CD4-positive, alpha-beta memory T cell (primary cell): ENCODE data around the gene SH3PXD2B. TPM values are rescaled to one million over a fixed set of nuclear protein-coding genes. Genes with fewer than 3 reads are reported as not detected.

Source experiments
- CTCF ChIA-PET: fragments of 350-600 bp; sonication (Branson Sonifier 250); formaldehyde crosslinking; loops from one replicate; lab custom pipeline; 2021; ENCODE audit warnings: inconsistent platforms; ENCODE audit not compliant: partially characterized antibody; lab: Charles Lee
- POLR2A ChIA-PET: fragments of 350-600 bp; sonication (Branson Sonifier 250); formaldehyde crosslinking; loops from one replicate; lab custom pipeline; 2021; ENCODE audit not compliant: partially characterized antibody; lab: Charles Lee
- DNase-seq, 5 donors: peaks; one replicate each; pipeline versions ENCODE4 v3.0.0 to v3.0.0-alpha.2; 2020 to 2022; ENCODE audit warnings: mixed read lengths in 1 of 5
- H3K27ac ChIP-seq: one replicate; pipeline ENCODE4 v1.7.0; 2013; ENCODE audit warnings: low read depth, low read length
- H3K27me3 ChIP-seq: 2 replicates; pipeline ENCODE4 v1.7.0; 2013; ENCODE audit warnings: mild to moderate bottlenecking, low read length, moderate library complexity; ENCODE audit not compliant: insufficient read depth
- H3K36me3 ChIP-seq: 2 replicates; pipeline ENCODE4 v1.7.0; 2013; ENCODE audit warnings: mild to moderate bottlenecking, low read length, moderate library complexity; ENCODE audit not compliant: insufficient read depth
- H3K4me1 ChIP-seq: 2 replicates; pipeline ENCODE4 v1.7.0; 2013; ENCODE audit warnings: mild to moderate bottlenecking, low read length, moderate library complexity; ENCODE audit not compliant: insufficient read depth
- H3K4me3 ChIP-seq, 2 donors: one replicate each; pipeline ENCODE4 v1.7.0; 2013; ENCODE audit warnings: low read length in 2 of 2, mild to moderate bottlenecking in 1 of 2
- H3K9me3 ChIP-seq, 2 donors: one replicate each; pipeline ENCODE4 v1.7.0; 2013; ENCODE audit warnings: low read length in 2 of 2, control low read depth in 1 of 2; ENCODE audit not compliant: control insufficient read depth in 1 of 2
- H3K27ac Mint-ChIP-seq, 7 donors: one replicate each; pipeline ENCODE4 v1.8.0; 2020 to 2021; ENCODE audit warnings: mixed read lengths in 7 of 7, mild to moderate bottlenecking in 6 of 7, inconsistent platforms in 3 of 7, moderate library complexity in 3 of 7
- H3K27me3 Mint-ChIP-seq, 2 donors: one replicate each; pipeline ENCODE4 v1.8.0; 2020 to 2021; ENCODE audit warnings: mixed read lengths in 2 of 2
- H3K36me3 Mint-ChIP-seq, 2 donors: one replicate each; pipeline ENCODE4 v1.8.0; 2020 to 2021; ENCODE audit warnings: mixed read lengths in 2 of 2, inconsistent platforms in 1 of 2, mild to moderate bottlenecking in 1 of 2
- H3K4me1 Mint-ChIP-seq, 4 donors: one replicate each; pipeline ENCODE4 v1.8.0; 2020 to 2021; ENCODE audit warnings: mixed read lengths in 4 of 4, mild to moderate bottlenecking in 1 of 4
- H3K4me3 Mint-ChIP-seq, 8 donors: one replicate each; pipeline ENCODE4 v1.8.0; 2020 to 2021; ENCODE audit warnings: mixed read lengths in 8 of 8, mild to moderate bottlenecking in 7 of 8, moderate library complexity in 6 of 8, inconsistent platforms in 3 of 8
- H3K9me3 Mint-ChIP-seq, 8 donors: one replicate each; pipeline ENCODE4 v1.8.0; 2020 to 2021; ENCODE audit warnings: mixed read lengths in 8 of 8, mild to moderate bottlenecking in 5 of 8, inconsistent platforms in 3 of 8, moderate library complexity in 1 of 8
- intact Hi-C: fragments of 100-400 bp; cut with micrococcal nuclease; formaldehyde crosslinking; loops from one replicate; pipeline ENCODE4 v1.15.1; 2023
- polyA plus RNA-seq, 2 donors: library from polyadenylated mRNA; unstranded; fragments of 300-500 nt; fragmentation: Illumina TruSeq; gene quantifications; one replicate each; pipeline ENCODE4 v1.2.3, GENCODE V29; 2021
- total RNA-seq, 2 experiments: library from RNA; stranded (reverse); gene quantifications; one replicate each; pipeline ENCODE4 v1.2.3, GENCODE V29; 2021

SH3PXD2B gene
- total and polyA plus RNA-seq, 4 experiments from 2014 or later, result 0.19 to 0.38 TPM; not detected in 2

DNA sequence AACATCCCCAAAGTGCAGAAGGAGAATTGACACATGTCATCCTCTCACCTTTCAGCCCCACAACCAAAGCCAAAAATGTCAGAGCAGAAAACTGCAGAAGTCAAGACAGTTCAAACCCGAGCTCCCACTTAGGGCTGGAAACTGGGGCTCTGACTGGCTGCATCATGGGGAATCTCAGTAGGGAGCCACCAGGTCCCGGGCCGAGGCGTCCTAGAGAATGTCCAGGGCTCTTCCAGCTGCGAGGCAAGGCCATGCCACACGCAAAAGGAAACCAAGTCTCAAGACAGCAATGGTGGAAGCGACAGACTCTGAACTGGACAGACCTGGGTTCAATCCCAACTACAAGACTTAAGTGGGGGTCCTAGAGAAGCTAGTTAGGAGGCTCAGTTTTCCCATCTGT is 13.8 kb downstream of the SH3PXD2B start:
- no peak for DNase-seq
- POLR2A ChIA-PET, result no interaction called here
- Mint-ChIP-seq H3K27ac (peak overlapping the region in 1 of 7 donors; percentile 30), H3K9me3 (no peaks in the 10 kb centered on the region), H3K4me3 (no peak overlapping the region), H3K27me3 (peaks cover 4 to 16% of the 10 kb centered on the region in 2 donors), H3K4me1 (peaks cover 0 to 4% (median under 1%) of the 10 kb centered on the region in 4 donors), H3K36me3 (no peaks in the 10 kb centered on the region)
- no peaks in the 10 kb centered on the region for H3K9me3 ChIP-seq
- no peaks in the 10 kb centered on the region for H3K4me1 ChIP-seq
- H3K4me3 ChIP-seq, result no peak overlapping the region
- no peaks in the 10 kb centered on the region for H3K27me3 ChIP-seq
- H3K27ac ChIP-seq, result no peak overlapping the region
- intact Hi-C loops, result no loop called here
- CTCF ChIA-PET, result interaction anchor here (1.7 to 2.0 kb wide), 3 partner anchors 8 to 12 kb away, joined by 4 to 7 read pairs (median 5); no protein-coding TSS in a partner anchor
- no peaks in the 10 kb centered on the region for H3K36me3 ChIP-seq

DNA sequence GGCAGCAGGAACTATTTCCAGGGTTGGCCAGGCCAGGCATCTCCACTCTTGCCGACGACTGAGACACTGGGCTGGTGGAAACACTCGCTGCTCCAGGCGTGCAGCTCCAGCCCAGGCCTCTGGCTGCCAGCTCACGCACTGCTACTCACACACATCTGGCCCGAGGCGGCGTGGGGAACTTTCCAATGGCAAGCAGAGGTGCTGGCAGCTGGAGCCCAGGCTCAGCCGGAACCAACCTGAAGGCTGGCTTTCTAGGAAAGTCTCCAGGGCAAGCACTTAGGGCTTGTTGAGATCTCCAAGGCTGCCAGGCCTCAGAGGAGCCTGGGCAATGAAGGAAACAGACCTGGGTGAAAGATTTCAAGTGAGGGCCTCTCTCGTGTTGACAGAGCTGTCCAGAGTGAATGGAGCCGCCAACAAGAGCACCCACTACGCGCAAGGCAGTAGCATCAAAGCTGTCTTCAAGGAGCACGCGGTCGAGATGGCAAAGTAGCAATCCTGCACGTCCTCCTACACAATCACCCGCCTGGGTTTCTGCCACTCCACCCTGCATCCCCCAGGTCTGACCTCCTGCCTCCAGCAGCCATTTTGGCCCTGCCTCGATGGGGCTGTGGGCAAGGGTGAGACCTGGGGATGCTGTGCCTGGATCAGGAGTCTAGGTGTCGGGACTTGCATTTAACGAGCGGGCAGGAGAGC is 14.4 kb downstream of the SH3PXD2B start:
- peaks cover 4 to 11% of the 10 kb centered on the region in 2 donors for H3K27me3 Mint-ChIP-seq
- CTCF ChIA-PET, result interaction anchor here (1.7 to 2.0 kb wide), 2 partner anchors 8 to 13 kb away, joined by 4 to 5 read pairs; no protein-coding TSS in a partner anchor
- no peak overlapping the region for H3K27ac ChIP-seq
- no peaks in the 10 kb centered on the region for H3K9me3 Mint-ChIP-seq
- no peaks in the 10 kb centered on the region for H3K4me1 ChIP-seq
- H3K9me3 ChIP-seq, result no peaks in the 10 kb centered on the region
- no peak for DNase-seq
- no peaks in the 10 kb centered on the region for H3K27me3 ChIP-seq
- intact Hi-C loops, result no loop called here
- H3K4me1 Mint-ChIP-seq, result peaks cover 0 to 4% (median under 1%) of the 10 kb centered on the region in 4 donors
- H3K36me3 ChIP-seq, result no peaks in the 10 kb centered on the region
- H3K4me3 Mint-ChIP-seq, result no peak overlapping the region
- no peak overlapping the region for H3K4me3 ChIP-seq
- H3K36me3 Mint-ChIP-seq, result no peaks in the 10 kb centered on the region
- H3K27ac Mint-ChIP-seq, result peak overlapping the region in 1 of 7 donors; percentile 30
- POLR2A ChIA-PET, result no interaction called here

DNA sequence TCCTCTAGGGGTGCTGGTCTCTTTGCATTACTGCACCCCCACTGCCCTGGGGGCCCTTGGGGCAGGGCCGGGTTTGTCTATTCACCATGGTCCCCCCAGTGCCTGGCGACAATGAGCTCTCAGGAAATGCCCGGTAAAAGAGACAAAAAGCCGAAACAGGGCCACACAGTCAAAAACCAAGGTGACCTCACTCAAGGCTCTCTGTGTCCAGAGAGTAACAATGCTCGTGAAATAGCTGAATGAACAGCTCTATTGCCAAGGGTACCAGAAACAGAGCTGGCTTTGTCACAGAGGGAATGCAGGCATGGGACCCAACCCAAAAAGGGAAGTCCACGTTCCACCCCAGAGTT is 16.0 kb downstream of the SH3PXD2B start:
- Mint-ChIP-seq H3K4me1 (peaks cover 0 to under 1% (median 0%) of the 10 kb centered on the region in 4 donors), H3K27ac (no peak overlapping the region), H3K36me3 (no peaks in the 10 kb centered on the region), H3K9me3 (no peaks in the 10 kb centered on the region), H3K4me3 (no peak overlapping the region), H3K27me3 (peaks cover 3 to 4% of the 10 kb centered on the region in 2 donors)
- intact Hi-C loops, result no loop called here
- DNase-seq, result no peak
- CTCF ChIA-PET, result interaction anchor here (1.5 kb wide), 1 partner anchor 12 kb away, joined by 8 read pairs; no protein-coding TSS in a partner anchor
- H3K27ac ChIP-seq, result no peak overlapping the region
- H3K36me3 ChIP-seq, result no peaks in the 10 kb centered on the region
- no peaks in the 10 kb centered on the region for H3K4me1 ChIP-seq
- no peak overlapping the region for H3K4me3 ChIP-seq
- no peaks in the 10 kb centered on the region for H3K9me3 ChIP-seq
- POLR2A ChIA-PET, result no interaction called here
- no peaks in the 10 kb centered on the region for H3K27me3 ChIP-seq

DNA sequence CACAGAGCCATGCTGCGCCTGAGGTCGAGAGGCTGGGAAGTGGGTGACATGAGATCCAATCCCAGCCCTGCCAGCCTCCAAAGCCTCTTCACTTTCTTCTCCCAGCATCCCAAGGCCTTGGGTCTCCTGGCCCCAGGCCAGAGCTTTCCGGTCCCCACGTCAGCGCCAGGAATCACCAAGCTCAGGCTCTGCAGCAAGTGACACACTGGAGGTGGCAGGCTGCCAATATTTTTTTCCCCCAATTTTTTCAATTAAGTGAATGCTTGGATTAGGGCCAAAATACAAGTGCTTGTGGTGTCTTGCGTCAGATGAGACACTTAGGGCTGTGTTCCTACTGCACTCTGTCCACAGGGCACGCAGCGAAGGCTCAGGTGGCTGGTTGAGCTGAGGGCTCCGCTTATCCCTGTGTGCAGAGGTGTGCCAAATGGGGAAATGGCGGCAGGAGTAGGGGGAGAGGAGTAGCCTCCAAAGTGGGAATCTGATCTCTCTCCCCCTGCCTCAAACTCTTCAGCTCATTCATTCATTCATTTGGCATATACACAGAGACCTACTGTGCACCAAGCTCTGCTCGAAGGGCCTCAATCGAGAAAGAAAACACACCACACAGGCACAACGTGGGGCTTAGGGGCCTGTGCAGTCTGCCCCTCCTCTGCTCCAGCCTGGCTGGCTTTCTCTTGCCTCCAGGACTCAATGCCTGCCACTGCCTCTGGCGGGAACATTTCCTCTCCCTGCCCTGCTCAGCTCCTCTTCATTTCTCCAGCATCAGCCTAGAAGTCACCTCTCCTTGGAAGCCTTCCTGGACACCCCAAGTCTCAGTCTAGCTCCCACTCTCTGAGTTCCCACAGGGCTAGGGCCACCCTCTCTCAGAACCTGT is 16.6 kb downstream of the SH3PXD2B start:
- Histone ChIP-seq H3K27ac (no peak overlapping the region), H3K4me3 (no peak overlapping the region), H3K9me3 (no peaks in the 10 kb centered on the region), H3K4me1 (no peaks in the 10 kb centered on the region), H3K27me3 (no peaks in the 10 kb centered on the region), H3K36me3 (no peaks in the 10 kb centered on the region)
- no peak for DNase-seq
- intact Hi-C loops, result no loop called here
- ChIA-PET POLR2A (no interaction called here), CTCF (interaction anchor here (1.5 to 2.1 kb wide), 2 partner anchors 12 to 13 kb away, joined by 5 to 8 read pairs; no protein-coding TSS in a partner anchor)
- Mint-ChIP-seq H3K27ac (no peak overlapping the region), H3K4me1 (no peaks in the 10 kb centered on the region), H3K27me3 (peaks cover 2 to 3% of the 10 kb centered on the region in 2 donors), H3K9me3 (no peaks in the 10 kb centered on the region), H3K36me3 (no peaks in the 10 kb centered on the region), H3K4me3 (no peak overlapping the region)

DNA sequence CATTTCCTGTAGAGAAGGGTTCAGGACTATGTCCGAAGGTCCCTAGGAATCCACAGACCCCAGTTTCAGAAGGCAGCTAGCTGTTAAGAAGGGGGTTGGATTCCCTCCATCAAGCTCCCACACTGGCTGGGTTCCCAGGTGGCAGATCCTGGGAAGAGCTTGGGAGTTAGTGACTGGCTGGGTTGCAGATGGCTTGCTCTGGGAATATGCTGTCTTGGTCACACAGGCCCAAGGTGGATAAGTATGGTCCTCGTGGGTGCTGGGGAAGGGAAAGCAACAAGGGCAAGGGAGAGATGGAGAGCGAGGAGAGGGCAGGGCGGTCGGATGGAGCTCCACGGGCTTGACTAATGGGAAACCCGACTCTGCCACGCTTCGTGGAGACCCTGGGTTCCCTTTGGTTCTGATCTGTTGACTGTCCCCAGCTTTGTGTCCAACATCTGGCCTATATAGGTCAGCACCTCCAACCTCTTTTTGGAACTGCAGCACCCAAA is 17.4 kb downstream of the SH3PXD2B start:
- H3K4me1 Mint-ChIP-seq, result no peaks in the 10 kb centered on the region
- no peaks in the 10 kb centered on the region for H3K9me3 Mint-ChIP-seq
- no peak for DNase-seq
- H3K27me3 ChIP-seq, result no peaks in the 10 kb centered on the region
- H3K27me3 Mint-ChIP-seq, result peaks cover 2 to 3% of the 10 kb centered on the region in 2 donors
- no peak overlapping the region for H3K4me3 Mint-ChIP-seq
- intact Hi-C loops, result no loop called here
- no peak overlapping the region for H3K27ac Mint-ChIP-seq
- ChIA-PET CTCF (interaction anchor here (2.1 kb wide), 1 partner anchor 13 kb away, joined by 5 read pairs; no protein-coding TSS in a partner anchor), POLR2A (no interaction called here)
- H3K36me3 ChIP-seq, result no peaks in the 10 kb centered on the region
- no peak overlapping the region for H3K27ac ChIP-seq
- H3K36me3 Mint-ChIP-seq, result no peaks in the 10 kb centered on the region
- no peak overlapping the region for H3K4me3 ChIP-seq
- H3K9me3 ChIP-seq, result no peaks in the 10 kb centered on the region
- H3K4me1 ChIP-seq, result no peaks in the 10 kb centered on the region

DNA sequence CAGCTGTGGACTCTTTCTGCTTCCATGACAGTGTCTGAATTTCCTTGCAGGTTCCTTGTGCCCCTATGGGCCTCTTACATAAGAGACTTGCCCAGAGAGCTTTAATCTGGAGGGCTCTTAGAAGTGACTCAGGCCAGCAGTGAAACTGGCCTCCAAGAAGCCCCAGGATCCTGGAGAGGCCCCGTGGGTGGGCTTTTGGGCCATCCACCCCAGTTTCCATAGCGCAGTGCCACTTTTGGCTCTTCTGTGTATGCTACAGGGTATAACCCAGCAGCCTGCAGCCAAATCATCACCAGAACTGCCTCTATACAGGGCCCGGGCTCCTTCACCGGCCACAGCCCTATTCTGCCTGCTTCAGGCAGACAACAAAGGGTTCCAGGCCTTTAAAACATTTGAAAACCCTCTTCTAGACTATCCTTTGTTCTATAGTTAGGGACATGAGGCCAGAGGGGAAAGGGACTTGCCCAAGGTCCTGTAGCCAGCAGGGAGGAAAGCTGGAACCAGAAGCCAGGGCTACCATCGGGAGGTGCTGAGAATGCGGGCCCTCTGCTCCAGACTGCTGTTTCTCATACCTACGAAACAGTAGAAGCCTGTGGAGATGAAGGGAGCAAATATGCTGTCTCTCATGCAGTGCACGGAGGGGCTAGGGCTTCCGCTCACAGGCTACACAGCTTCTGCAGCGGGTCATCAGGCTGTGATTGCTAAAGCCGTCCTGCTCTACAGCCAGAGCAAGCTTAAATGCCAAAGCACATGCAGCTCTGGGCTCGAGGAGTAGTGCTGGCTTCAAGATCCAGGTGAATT is 18.0 kb downstream of the SH3PXD2B start:
- Histone ChIP-seq H3K4me1 (no peaks in the 10 kb centered on the region), H3K27ac (no peak overlapping the region), H3K9me3 (no peaks in the 10 kb centered on the region), H3K27me3 (no peaks in the 10 kb centered on the region), H3K36me3 (no peaks in the 10 kb centered on the region), H3K4me3 (no peak overlapping the region)
- no peak for DNase-seq
- peaks cover 2 to 3% of the 10 kb centered on the region in 2 donors for H3K27me3 Mint-ChIP-seq
- intact Hi-C loops, result no loop called here
- H3K4me3 Mint-ChIP-seq, result no peak overlapping the region
- H3K36me3 Mint-ChIP-seq, result no peaks in the 10 kb centered on the region
- H3K9me3 Mint-ChIP-seq, result no peaks in the 10 kb centered on the region
- H3K4me1 Mint-ChIP-seq, result no peaks in the 10 kb centered on the region
- ChIA-PET POLR2A (no interaction called here), CTCF (interaction anchor here (0.5 to 2.1 kb wide), 2 partner anchors 14 to 88 kb away, joined by 3 to 5 read pairs; no protein-coding TSS in a partner anchor)
- H3K27ac Mint-ChIP-seq, result no peak overlapping the region
